GM23338 (cell line): Measurements from ENCODE around the gene MAG. TPM values are rescaled to one million over a fixed set of nuclear protein-coding genes. Genes with fewer than 3 reads are reported as not detected.

Experiments used
- ATAC-seq: fragments of 200-7000 bp; cut with Tn5 transposase; 3 replicates; pipeline ENCODE4 v1.9.1; 2020
- DNase-seq: peaks from one replicate; pipeline ENCODE4 v3.0.0-alpha.2; 2015; ENCODE audit warnings: low spot score
- H2AFZ ChIP-seq: fragments of 200-600 bp; sonication (generic); 2 replicates; pipeline ENCODE4 v1.8.0; 2016; ENCODE audit warnings: antibody characterized with exemption, mild to moderate bottlenecking, moderate library complexity
- H3F3A ChIP-seq: fragments of 200-600 bp; sonication (generic); replicated peaks from 2 replicates; pipeline ENCODE4 v1.8.0; 2017; ENCODE audit warnings: antibody characterized with exemption, mixed run types, low read depth
- H3K27ac ChIP-seq: fragments of 200-600 bp; sonication (generic); 2 replicates; pipeline ENCODE4 v1.6.1; 2016; ENCODE audit warnings: low read depth
- H3K27me3 ChIP-seq: fragments of 200-600 bp; sonication (generic); 2 replicates; pipeline ENCODE4 v1.8.0; 2016; ENCODE audit warnings: mild to moderate bottlenecking, mixed run types, moderate library complexity; ENCODE audit not compliant: insufficient read depth
- H3K36me3 ChIP-seq: fragments of 200-600 bp; sonication (generic); 2 replicates; pipeline ENCODE4 v1.8.0; 2016; ENCODE audit warnings: mild to moderate bottlenecking; ENCODE audit not compliant: insufficient read depth
- H3K4me1 ChIP-seq: fragments of 200-600 bp; sonication (generic); 2 replicates; pipeline ENCODE4 v1.8.0; 2016; ENCODE audit warnings: mild to moderate bottlenecking, moderate library complexity; ENCODE audit not compliant: insufficient read depth
- H3K4me2 ChIP-seq: fragments of 200-600 bp; sonication (generic); 2 replicates; pipeline ENCODE4 v1.7.1; 2017; ENCODE audit warnings: mixed run types
- H3K4me3 ChIP-seq: fragments of 200-600 bp; sonication (generic); 2 replicates; pipeline ENCODE4 v1.6.1; 2016; ENCODE audit warnings: mixed run types
- H3K79me2 ChIP-seq: fragments of 200-600 bp; sonication (generic); replicated peaks from 2 replicates; pipeline ENCODE4 v1.8.0; 2017; ENCODE audit warnings: mild to moderate bottlenecking; ENCODE audit not compliant: insufficient read depth
- H3K9me2 ChIP-seq: fragments of 200-600 bp; sonication (generic); 2 replicates; pipeline ENCODE4 v1.8.0; 2017; ENCODE audit not compliant: insufficient read depth
- H4K20me1 ChIP-seq: fragments of 200-600 bp; sonication (generic); replicated peaks from 2 replicates; pipeline ENCODE4 v1.8.0; 2017; ENCODE audit warnings: mild to moderate bottlenecking; ENCODE audit not compliant: insufficient read depth
- H3K27ac Mint-ChIP-seq: 2 replicates; pipeline ENCODE4 v1.8.0; 2020; ENCODE audit warnings: inconsistent platforms, mild to moderate bottlenecking, moderate library complexity, mixed read lengths
- H3K27me3 Mint-ChIP-seq: 3 replicates; pipeline ENCODE4 v1.8.0; 2022; ENCODE audit warnings: low read depth, mild to moderate bottlenecking, moderate library complexity, mixed read lengths, inconsistent platforms; ENCODE audit not compliant: insufficient read depth, poor library complexity
- H3K36me3 Mint-ChIP-seq: 3 replicates; pipeline ENCODE4 v1.8.0; 2021; ENCODE audit warnings: low read depth, mild to moderate bottlenecking, inconsistent platforms, moderate library complexity, mixed read lengths
- H3K4me1 Mint-ChIP-seq: 3 replicates; pipeline ENCODE4 v1.8.0; 2020; ENCODE audit warnings: mild to moderate bottlenecking, inconsistent platforms, mixed read lengths
- H3K4me3 Mint-ChIP-seq: 3 replicates; pipeline ENCODE4 v1.8.0; 2021; ENCODE audit warnings: moderate library complexity, mild to moderate bottlenecking, inconsistent platforms, mixed read lengths
- H3K9me3 Mint-ChIP-seq: 3 replicates; pipeline ENCODE4 v1.8.0; 2020; ENCODE audit warnings: moderate library complexity, mild to moderate bottlenecking, inconsistent platforms, mixed read lengths
- CREB1 ChIP-seq: fragments of 250-450 bp; sonication (Bioruptor Pico); IDR thresholded peaks from 2 replicates; pipeline ENCODE4 v1.5.0; 2020; ENCODE audit warnings: low read depth, mild to moderate bottlenecking, moderate library complexity
- CTCF ChIP-seq, 2 experiments: fragments of 200-600 bp in 1 of 2; sonication (generic) in 1 of 2; conservative IDR thresholded peaks; 2 replicates each; pipeline versions ENCODE4 v1.5.1 to v1.6.1; 2016 to 2017; ENCODE audit warnings: antibody characterized with exemption in 2 of 2, low read depth in 2 of 2, mild to moderate bottlenecking in 2 of 2, moderate library complexity in 1 of 2
- ETS1 ChIP-seq: IDR thresholded peaks from 2 replicates; pipeline ENCODE4 v1.6.1; 2016; ENCODE audit warnings: antibody characterized with exemption
- EZH2 ChIP-seq: fragments of 200-600 bp; sonication (generic); IDR thresholded peaks from one replicate; pipeline ENCODE4 v1.8.0; 2017; ENCODE audit warnings: antibody characterized with exemption, mild to moderate bottlenecking, low read depth; ENCODE audit not compliant: unreplicated experiment
- EZH2phosphoT487 ChIP-seq: fragments of 200-600 bp; sonication (generic); IDR thresholded peaks from one replicate; pipeline ENCODE4 v1.8.1; 2018; ENCODE audit warnings: antibody characterized with exemption; ENCODE audit not compliant: unreplicated experiment
- JUNB ChIP-seq: IDR thresholded peaks from one replicate; pipeline ENCODE4 v1.6.1; 2016; ENCODE audit warnings: antibody characterized with exemption; ENCODE audit not compliant: unreplicated experiment
- NANOG ChIP-seq: IDR thresholded peaks from 2 replicates; pipeline ENCODE4 v1.6.1; 2016; ENCODE audit warnings: antibody characterized with exemption, borderline replicate concordance
- POLR2AphosphoS5 ChIP-seq: IDR thresholded peaks from 2 replicates; pipeline ENCODE4 v1.6.1; 2016; ENCODE audit warnings: antibody characterized with exemption, low read depth
- REST ChIP-seq: IDR thresholded peaks from one replicate; pipeline ENCODE4 v1.6.1; 2018; ENCODE audit warnings: antibody characterized with exemption; ENCODE audit not compliant: unreplicated experiment
- STAT1 ChIP-seq: IDR thresholded peaks from one replicate; pipeline ENCODE4 v1.6.1; 2016; ENCODE audit warnings: antibody characterized with exemption; ENCODE audit not compliant: unreplicated experiment
- ZNF114 ChIP-seq: fragments of 250-450 bp; sonication (Bioruptor Pico); IDR thresholded peaks from 2 replicates; pipeline ENCODE4 v1.5.0; 2020; ENCODE audit warnings: mild to moderate bottlenecking, moderate library complexity
- ZNF331 ChIP-seq: fragments of 250-450 bp; sonication (Bioruptor Pico); IDR thresholded peaks from 2 replicates; pipeline ENCODE4 v1.5.0; 2020; ENCODE audit warnings: low read depth, mild to moderate bottlenecking, moderate library complexity
- polyA plus RNA-seq: library from polyadenylated mRNA; unstranded; fragments of >200 nt; fragmentation: Nextera tagmentation; extraction: Ambion mirVana; gene quantifications from 2 replicates; pipeline ENCODE4 v1.2.1, GENCODE V29; 2016
- total RNA-seq: library from RNA; depleted of rRNA; stranded (reverse); fragments of >200 nt; shearing (Covaris generic); gene quantifications from 2 replicates; pipeline ENCODE4 v1.2.3, GENCODE V29; 2014
- TF ChIP-seq, protein P1 (sequence below): fragments of 250-450 bp; sonication (Bioruptor Pico); IDR thresholded peaks from 2 replicates; pipeline ENCODE4 v1.5.0; 2020; ENCODE audit warnings: mild to moderate bottlenecking, moderate library complexity

MAG gene
- total and polyA plus RNA-seq, 2 experiments from 2014 or later = 0.61 to 1.3 TPM

- H3K4me3 Mint-ChIP-seq = no peak overlapping the region
- ATAC-seq (no peak; the same call in 2 of the 3 replicates), DNase-seq (no peak)
- H4K20me1 ChIP-seq = no peaks in the 10 kb centered on the region
- H3K27ac Mint-ChIP-seq = no peak overlapping the region; the same call in 1 of the 2 replicates
- no peak overlapping the region for H3K4me3 ChIP-seq
- H3K79me2 ChIP-seq = no peaks in the 10 kb centered on the region
- TF ChIP-seq REST (no peak), STAT1 (no peak), EZH2 (no peak), CREB1 (CRISPR knock-in tag) (no peak), EZH2phosphoT487 (no peak), ETS1 (no peak), JUNB (no peak), ZNF331 (no peak), NANOG (no peak), CTCF (conservative IDR thresholded peaks at IDR 0.05; ENCODE audit: low read depth in 2 of 2) (no peak), ZNF114 (CRISPR knock-in tag) (no peak), POLR2AphosphoS5 (no peak)
- TF ChIP-seq, protein P1, sequence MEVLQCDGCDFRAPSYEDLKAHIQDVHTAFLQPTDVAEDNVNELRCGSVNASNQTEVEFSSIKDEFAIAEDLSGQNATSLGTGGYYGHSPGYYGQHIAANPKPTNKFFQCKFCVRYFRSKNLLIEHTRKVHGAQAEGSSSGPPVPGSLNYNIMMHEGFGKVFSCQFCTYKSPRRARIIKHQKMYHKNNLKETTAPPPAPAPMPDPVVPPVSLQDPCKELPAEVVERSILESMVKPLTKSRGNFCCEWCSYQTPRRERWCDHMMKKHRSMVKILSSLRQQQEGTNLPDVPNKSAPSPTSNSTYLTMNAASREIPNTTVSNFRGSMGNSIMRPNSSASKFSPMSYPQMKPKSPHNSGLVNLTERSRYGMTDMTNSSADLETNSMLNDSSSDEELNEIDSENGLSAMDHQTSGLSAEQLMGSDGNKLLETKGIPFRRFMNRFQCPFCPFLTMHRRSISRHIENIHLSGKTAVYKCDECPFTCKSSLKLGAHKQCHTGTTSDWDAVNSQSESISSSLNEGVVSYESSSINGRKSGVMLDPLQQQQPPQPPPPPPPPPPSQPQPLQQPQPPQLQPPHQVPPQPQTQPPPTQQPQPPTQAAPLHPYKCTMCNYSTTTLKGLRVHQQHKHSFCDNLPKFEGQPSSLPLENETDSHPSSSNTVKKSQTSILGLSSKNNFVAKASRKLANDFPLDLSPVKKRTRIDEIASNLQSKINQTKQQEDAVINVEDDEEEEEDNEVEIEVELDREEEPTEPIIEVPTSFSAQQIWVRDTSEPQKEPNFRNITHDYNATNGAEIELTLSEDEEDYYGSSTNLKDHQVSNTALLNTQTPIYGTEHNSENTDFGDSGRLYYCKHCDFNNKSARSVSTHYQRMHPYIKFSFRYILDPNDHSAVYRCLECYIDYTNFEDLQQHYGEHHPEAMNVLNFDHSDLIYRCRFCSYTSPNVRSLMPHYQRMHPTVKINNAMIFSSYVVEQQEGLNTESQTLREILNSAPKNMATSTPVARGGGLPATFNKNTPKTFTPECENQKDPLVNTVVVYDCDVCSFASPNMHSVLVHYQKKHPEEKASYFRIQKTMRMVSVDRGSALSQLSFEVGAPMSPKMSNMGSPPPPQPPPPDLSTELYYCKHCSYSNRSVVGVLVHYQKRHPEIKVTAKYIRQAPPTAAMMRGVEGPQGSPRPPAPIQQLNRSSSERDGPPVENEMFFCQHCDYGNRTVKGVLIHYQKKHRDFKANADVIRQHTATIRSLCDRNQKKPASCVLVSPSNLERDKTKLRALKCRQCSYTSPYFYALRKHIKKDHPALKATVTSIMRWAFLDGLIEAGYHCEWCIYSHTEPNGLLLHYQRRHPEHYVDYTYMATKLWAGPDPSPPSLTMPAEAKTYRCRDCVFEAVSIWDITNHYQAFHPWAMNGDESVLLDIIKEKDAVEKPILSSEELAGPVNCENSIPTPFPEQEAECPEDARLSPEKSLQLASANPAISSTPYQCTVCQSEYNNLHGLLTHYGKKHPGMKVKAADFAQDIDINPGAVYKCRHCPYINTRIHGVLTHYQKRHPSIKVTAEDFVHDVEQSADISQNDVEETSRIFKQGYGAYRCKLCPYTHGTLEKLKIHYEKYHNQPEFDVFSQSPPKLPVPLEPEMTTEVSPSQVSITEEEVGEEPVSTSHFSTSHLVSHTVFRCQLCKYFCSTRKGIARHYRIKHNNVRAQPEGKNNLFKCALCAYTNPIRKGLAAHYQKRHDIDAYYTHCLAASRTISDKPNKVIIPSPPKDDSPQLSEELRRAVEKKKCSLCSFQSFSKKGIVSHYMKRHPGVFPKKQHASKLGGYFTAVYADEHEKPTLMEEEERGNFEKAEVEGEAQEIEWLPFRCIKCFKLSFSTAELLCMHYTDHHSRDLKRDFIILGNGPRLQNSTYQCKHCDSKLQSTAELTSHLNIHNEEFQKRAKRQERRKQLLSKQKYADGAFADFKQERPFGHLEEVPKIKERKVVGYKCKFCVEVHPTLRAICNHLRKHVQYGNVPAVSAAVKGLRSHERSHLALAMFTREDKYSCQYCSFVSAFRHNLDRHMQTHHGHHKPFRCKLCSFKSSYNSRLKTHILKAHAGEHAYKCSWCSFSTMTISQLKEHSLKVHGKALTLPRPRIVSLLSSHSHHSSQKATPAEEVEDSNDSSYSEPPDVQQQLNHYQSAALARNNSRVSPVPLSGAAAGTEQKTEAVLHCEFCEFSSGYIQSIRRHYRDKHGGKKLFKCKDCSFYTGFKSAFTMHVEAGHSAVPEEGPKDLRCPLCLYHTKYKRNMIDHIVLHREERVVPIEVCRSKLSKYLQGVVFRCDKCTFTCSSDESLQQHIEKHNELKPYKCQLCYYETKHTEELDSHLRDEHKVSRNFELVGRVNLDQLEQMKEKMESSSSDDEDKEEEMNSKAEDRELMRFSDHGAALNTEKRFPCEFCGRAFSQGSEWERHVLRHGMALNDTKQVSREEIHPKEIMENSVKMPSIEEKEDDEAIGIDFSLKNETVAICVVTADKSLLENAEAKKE = no peak
- no peaks in the 10 kb centered on the region for H3K36me3 ChIP-seq
- no peaks in the 10 kb centered on the region for H3K36me3 Mint-ChIP-seq
- no peaks in the 10 kb centered on the region for H3K9me2 ChIP-seq
- H3K4me1 ChIP-seq = no peaks in the 10 kb centered on the region
- H2AFZ ChIP-seq = no peak overlapping the region
- H3K4me1 Mint-ChIP-seq = no peaks in the 10 kb centered on the region; the same call in 2 of the 3 replicates
- H3K4me2 ChIP-seq = no peak overlapping the region
- H3K27ac ChIP-seq = no peak overlapping the region
- H3K9me3 Mint-ChIP-seq = no peaks in the 10 kb centered on the region; the same call in 2 of the 3 replicates
- H3K27me3 ChIP-seq = no peaks in the 10 kb centered on the region
- H3F3A ChIP-seq = no peaks in the 10 kb centered on the region
- H3K27me3 Mint-ChIP-seq = peaks cover 6% of the 10 kb centered on the region
Observed at GRCh38 chr19:35309481-35310279, 17.7 kb downstream of the MAG start.
